HepG2 (cell line): ENCODE measurements around the gene MXRA8. TPM values are rescaled to one million over a fixed set of nuclear protein-coding genes. Genes with fewer than 3 reads are reported as not detected.

ENCODE experiments used
- BCL6 ChIP-seq: IDR thresholded peaks from 2 replicates; pipeline ENCODE4 v1.6.1; 2016; ENCODE audit warnings: missing genetic modification reagents, missing compliant biosample characterization
- HNF4A ChIP-seq: sonication (generic); formaldehyde crosslinking; IDR thresholded peaks from 2 replicates; pipeline ENCODE4 v1.4.0; 2020; ENCODE audit warnings: missing genetic modification reagents
- KAT2B ChIP-seq: fragments of 150-350 bp; IDR thresholded peaks from 2 replicates; pipeline ENCODE4 v1.6.1; 2014; ENCODE audit warnings: low read depth, low read length, borderline replicate concordance
- MAFG ChIP-seq: sonication (generic); formaldehyde crosslinking; IDR thresholded peaks from 2 replicates; pipeline ENCODE4 v1.5.1; 2020; ENCODE audit warnings: mild to moderate bottlenecking, missing genetic modification reagents
- MED13 ChIP-seq: sonication (generic); formaldehyde crosslinking; IDR thresholded peaks from 2 replicates; pipeline ENCODE4 v1.5.0; 2020; ENCODE audit warnings: missing genetic modification reagents
- NCOA5 ChIP-seq: sonication (generic); formaldehyde crosslinking; IDR thresholded peaks from 2 replicates; pipeline ENCODE4 v1.4.0; 2020; ENCODE audit warnings: missing genetic modification reagents
- NFKB2 ChIP-seq: sonication (generic); formaldehyde crosslinking; IDR thresholded peaks from 2 replicates; pipeline ENCODE4 v1.4.0; 2020; ENCODE audit warnings: missing genetic modification reagents, borderline replicate concordance
- NFRKB ChIP-seq: fragments of 450-650 bp; IDR thresholded peaks from 2 replicates; pipeline ENCODE4 v1.6.1; 2017
- NONO ChIP-seq, 2 experiments: fragments of 450-650 bp in 1 of 2; sonication (generic) in 1 of 2; formaldehyde crosslinking in 1 of 2; IDR thresholded peaks in 1 of 2; conservative IDR thresholded peaks in 1 of 2; 2 replicates each; pipeline versions ENCODE4 v1.6.1 to v1.8.0; 2017 to 2022; ENCODE audit warnings: mild to moderate bottlenecking in 1 of 2, missing genetic modification reagents in 1 of 2, moderate library complexity in 1 of 2
- RAD21 ChIP-seq: fragments of 450-650 bp; formaldehyde crosslinking; IDR thresholded peaks from 2 replicates; pipeline ENCODE4 v1.5.0; 2020; ENCODE audit warnings: mild to moderate bottlenecking
- RCOR2 ChIP-seq: IDR thresholded peaks from 2 replicates; pipeline ENCODE4 v1.6.1; 2016; ENCODE audit warnings: missing biosample characterization, missing genetic modification reagents
- SIX1 ChIP-seq: sonication (generic); formaldehyde crosslinking; IDR thresholded peaks from 2 replicates; pipeline ENCODE4 v1.4.0; 2020; ENCODE audit warnings: missing genetic modification reagents, borderline replicate concordance
- SP5 ChIP-seq: IDR thresholded peaks from 2 replicates; pipeline ENCODE4 v1.6.1; 2016; ENCODE audit warnings: low read depth, borderline replicate concordance
- SPEN ChIP-seq: sonication (generic); formaldehyde crosslinking; IDR thresholded peaks from 2 replicates; pipeline ENCODE4 v1.5.1; 2020; ENCODE audit warnings: low read depth, mild to moderate bottlenecking, missing genetic modification reagents
- SRSF4 ChIP-seq: fragments of 200-400 bp; formaldehyde crosslinking; IDR thresholded peaks from one replicate; pipeline ENCODE4 v1.6.1; 2018; ENCODE audit warnings: mild to moderate bottlenecking, low read depth, low read length, moderate library complexity; ENCODE audit not compliant: poor library complexity, severe bottlenecking
- YEATS4 ChIP-seq: sonication (generic); formaldehyde crosslinking; IDR thresholded peaks from 2 replicates; pipeline ENCODE4 v1.4.0; 2020; ENCODE audit warnings: missing genetic modification reagents, borderline replicate concordance
- ZNF296 ChIP-seq: sonication (generic); formaldehyde crosslinking; conservative IDR thresholded peaks from 2 replicates; pipeline ENCODE4 v1.5.0; 2020; ENCODE audit warnings: mild to moderate bottlenecking, missing genetic modification reagents
- ZNF331 ChIP-seq: sonication (generic); formaldehyde crosslinking; IDR thresholded peaks from 2 replicates; pipeline ENCODE4 v1.4.0; 2020; ENCODE audit warnings: missing genetic modification reagents
- ZNF451 ChIP-seq: sonication (generic); formaldehyde crosslinking; IDR thresholded peaks from 2 replicates; pipeline ENCODE4 v1.5.0; 2020; ENCODE audit warnings: mild to moderate bottlenecking, missing genetic modification reagents
- ZNF782 ChIP-seq: sonication (generic); formaldehyde crosslinking; IDR thresholded peaks from 2 replicates; pipeline ENCODE4 v1.4.0; 2020; ENCODE audit warnings: missing genetic modification reagents, mild to moderate bottlenecking, borderline replicate concordance
- polyA plus RNA-seq, 8 experiments: library from polyadenylated mRNA; depleted of rRNA in 3 of 8; stranded (reverse) in 7 of 8; unstranded in 1 of 8; fragments of >200 nt; fragmentation: Illumina TruSeq in 4 of 8; extraction: Trizol in 4 of 8; gene quantifications; 2 replicates each; pipeline versions ENCODE4 v1.2.1 to v1.2.3, GENCODE V29; 2011 to 2016; ENCODE audit warnings: low read depth in 4 of 8, missing spikeins in 1 of 8, mixed read lengths in 1 of 8; ENCODE audit not compliant: insufficient read depth in 1 of 8
- total RNA-seq, 5 experiments: library from RNA; depleted of rRNA; stranded (reverse); fragments of >200 nt; fragmentation: Illumina TruSeq; extraction: Trizol; gene quantifications; 2 replicates each; pipeline ENCODE4 v1.2.3, GENCODE V29; 2016; ENCODE audit warnings: low read depth in 1 of 5
- TF ChIP-seq, protein P1 (sequence below): sonication (generic); formaldehyde crosslinking; IDR thresholded peaks from 2 replicates; pipeline ENCODE4 v1.4.0; 2020; ENCODE audit warnings: missing genetic modification reagents
- TF ChIP-seq, protein P2 (sequence below): sonication (generic); formaldehyde crosslinking; IDR thresholded peaks from 2 replicates; pipeline ENCODE4 v1.5.1; 2020; ENCODE audit warnings: missing genetic modification reagents, mild to moderate bottlenecking, borderline replicate concordance
- TF ChIP-seq, protein P3 (sequence below): IDR thresholded peaks from 2 replicates; pipeline ENCODE4 v1.6.1; 2016; ENCODE audit warnings: mild to moderate bottlenecking

MXRA8 gene
- total and polyA plus RNA-seq, 2 of the 13 experiments (the other 11 are each of a cell fraction or from before 2014, with no cell fraction given), result 19.8 to 44.8 TPM

DNA sequence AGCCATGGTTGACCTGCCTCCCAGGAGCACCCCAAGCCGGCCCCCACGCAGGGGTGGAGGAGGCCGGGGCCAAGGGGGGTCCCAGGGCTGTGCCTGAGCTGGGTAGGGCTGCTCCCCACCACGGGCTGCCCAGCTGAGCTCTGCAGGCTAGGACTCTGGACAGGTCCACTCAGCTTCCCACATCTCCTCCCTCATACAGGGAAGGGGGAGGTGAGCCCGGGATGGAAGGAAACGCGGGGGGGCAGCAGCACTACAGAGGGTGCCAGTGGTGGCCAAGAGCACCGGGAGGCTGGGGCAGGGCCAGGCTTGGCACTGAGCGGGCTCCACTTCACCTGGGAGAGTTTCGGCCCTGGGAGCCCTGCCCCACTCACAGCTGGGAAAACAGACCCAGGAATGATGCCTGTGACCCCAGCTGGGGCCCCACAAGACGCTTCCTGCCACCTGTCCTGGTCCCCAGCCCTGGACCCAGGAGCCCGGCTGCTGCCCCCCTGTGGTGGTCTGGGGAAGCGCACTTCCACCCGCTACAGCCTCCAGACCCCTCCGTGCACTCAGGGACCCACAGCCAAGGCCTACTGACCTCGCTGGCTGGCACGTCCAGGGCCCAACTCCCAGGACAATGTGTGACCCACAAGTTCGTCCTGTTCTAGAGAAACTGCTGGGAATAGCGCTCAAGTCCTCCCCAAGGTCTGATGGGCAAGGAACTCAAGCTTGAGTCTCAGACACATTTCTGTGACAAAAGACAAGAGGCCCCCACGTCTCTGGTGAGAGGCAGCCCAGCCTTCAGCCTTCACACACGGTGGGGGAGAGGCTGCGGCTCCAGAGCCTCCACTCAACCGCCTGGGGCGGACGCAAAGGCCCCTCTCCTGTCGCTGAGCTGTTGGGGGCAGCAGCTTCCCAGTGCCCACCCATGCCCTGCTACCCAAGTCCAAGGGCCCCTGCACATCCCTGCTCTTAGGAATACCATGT, 13.7 kb upstream of the MXRA8 start (continued):
- TF ChIP-seq, protein P1, sequence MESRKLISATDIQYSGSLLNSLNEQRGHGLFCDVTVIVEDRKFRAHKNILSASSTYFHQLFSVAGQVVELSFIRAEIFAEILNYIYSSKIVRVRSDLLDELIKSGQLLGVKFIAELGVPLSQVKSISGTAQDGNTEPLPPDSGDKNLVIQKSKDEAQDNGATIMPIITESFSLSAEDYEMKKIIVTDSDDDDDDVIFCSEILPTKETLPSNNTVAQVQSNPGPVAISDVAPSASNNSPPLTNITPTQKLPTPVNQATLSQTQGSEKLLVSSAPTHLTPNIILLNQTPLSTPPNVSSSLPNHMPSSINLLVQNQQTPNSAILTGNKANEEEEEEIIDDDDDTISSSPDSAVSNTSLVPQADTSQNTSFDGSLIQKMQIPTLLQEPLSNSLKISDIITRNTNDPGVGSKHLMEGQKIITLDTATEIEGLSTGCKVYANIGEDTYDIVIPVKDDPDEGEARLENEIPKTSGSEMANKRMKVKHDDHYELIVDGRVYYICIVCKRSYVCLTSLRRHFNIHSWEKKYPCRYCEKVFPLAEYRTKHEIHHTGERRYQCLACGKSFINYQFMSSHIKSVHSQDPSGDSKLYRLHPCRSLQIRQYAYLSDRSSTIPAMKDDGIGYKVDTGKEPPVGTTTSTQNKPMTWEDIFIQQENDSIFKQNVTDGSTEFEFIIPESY (CRISPR knock-in tag), result peak; percentile 67
- no peak for TF ChIP-seq NCOA5 (CRISPR knock-in tag)
- TF ChIP-seq, protein P2, sequence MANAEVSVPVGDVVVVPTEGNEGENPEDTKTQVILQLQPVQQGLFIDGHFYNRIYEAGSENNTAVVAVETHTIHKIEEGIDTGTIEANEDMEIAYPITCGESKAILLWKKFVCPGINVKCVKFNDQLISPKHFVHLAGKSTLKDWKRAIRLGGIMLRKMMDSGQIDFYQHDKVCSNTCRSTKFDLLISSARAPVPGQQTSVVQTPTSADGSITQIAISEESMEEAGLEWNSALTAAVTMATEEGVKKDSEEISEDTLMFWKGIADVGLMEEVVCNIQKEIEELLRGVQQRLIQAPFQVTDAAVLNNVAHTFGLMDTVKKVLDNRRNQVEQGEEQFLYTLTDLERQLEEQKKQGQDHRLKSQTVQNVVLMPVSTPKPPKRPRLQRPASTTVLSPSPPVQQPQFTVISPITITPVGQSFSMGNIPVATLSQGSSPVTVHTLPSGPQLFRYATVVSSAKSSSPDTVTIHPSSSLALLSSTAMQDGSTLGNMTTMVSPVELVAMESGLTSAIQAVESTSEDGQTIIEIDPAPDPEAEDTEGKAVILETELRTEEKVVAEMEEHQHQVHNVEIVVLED (CRISPR knock-in tag), result no peak
- 0 out of 2 replicates have a peak, but pooled peaks have one; percentile 22 for TF ChIP-seq NFKB2 (CRISPR knock-in tag)
- TF ChIP-seq ZNF782 (CRISPR knock-in tag), result 0 out of 2 replicates have a peak, but pooled peaks have one; percentile 28
- no peak for TF ChIP-seq NFRKB
- TF ChIP-seq BCL6 (CRISPR knock-in tag), result no peak
- no peak for TF ChIP-seq ZNF451 (CRISPR knock-in tag)
- no peak for TF ChIP-seq SIX1 (CRISPR knock-in tag)
- TF ChIP-seq SRSF4, result no peak
- TF ChIP-seq MAFG (CRISPR knock-in tag), result no peak
- TF ChIP-seq NONO (IDR thresholded peaks at IDR 0.05), result no peak
- TF ChIP-seq NONO (CRISPR knock-in tag; conservative IDR thresholded peaks at IDR 0.05), result 0 out of 2 replicates have a peak, but pooled peaks have one; percentile 51
- no peak for TF ChIP-seq RCOR2
- no peak for TF ChIP-seq SPEN (CRISPR knock-in tag)
- no peak for TF ChIP-seq YEATS4
- no peak for TF ChIP-seq KAT2B
- TF ChIP-seq ZNF296 (CRISPR knock-in tag), result no peak
- TF ChIP-seq ZNF331 (CRISPR knock-in tag), result no peak
- no peak for TF ChIP-seq MED13 (CRISPR knock-in tag)
- TF ChIP-seq RAD21 (CRISPR knock-in tag), result peak; percentile 86
- no peak for TF ChIP-seq HNF4A (CRISPR knock-in tag)
- TF ChIP-seq, protein P3, sequence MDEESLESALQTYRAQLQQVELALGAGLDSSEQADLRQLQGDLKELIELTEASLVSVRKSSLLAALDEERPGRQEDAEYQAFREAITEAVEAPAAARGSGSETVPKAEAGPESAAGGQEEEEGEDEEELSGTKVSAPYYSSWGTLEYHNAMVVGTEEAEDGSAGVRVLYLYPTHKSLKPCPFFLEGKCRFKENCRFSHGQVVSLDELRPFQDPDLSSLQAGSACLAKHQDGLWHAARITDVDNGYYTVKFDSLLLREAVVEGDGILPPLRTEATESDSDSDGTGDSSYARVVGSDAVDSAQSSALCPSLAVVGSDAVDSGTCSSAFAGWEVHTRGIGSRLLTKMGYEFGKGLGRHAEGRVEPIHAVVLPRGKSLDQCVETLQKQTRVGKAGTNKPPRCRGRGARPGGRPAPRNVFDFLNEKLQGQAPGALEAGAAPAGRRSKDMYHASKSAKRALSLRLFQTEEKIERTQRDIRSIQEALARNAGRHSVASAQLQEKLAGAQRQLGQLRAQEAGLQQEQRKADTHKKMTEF (CRISPR knock-in tag), result 0 out of 2 replicates have a peak, but pooled peaks have one; percentile 34
- TF ChIP-seq SP5, result no peak
